Measurements from ENCODE around the gene CTXN1. TPM values are rescaled to one million over a fixed set of nuclear protein-coding genes. Genes with fewer than 3 reads are reported as not detected.

CTXN1 gene
- total RNA-seq, 4 donors from 2014 or later: 2.9 to 29.7 (median 4.8) TPM

GRCh38 chr19:7901337-7901736, 24.6 kb downstream of the CTXN1 start:
- H3K27me3 ChIP-seq: no peaks in the 10 kb centered on the region
- H3K4me3 ChIP-seq: no peak overlapping the region
- TF ChIP-seq CTCF (IDR thresholded peaks at IDR 0.05): no peak
- no peak for TF ChIP-seq EP300 (IDR thresholded peaks at IDR 0.05; ENCODE audit: low read depth)
- no peak for TF ChIP-seq POLR2AphosphoS5 (IDR thresholded peaks at IDR 0.05)
- TF ChIP-seq POLR2A (IDR thresholded peaks at IDR 0.05): no peak
- WGBS, 2 donors (ENCODE audit: low coverage in 1 of 2): 80 to 95% methylated on average over 2 to 7 of the region's 7 CpGs
- H3K27ac ChIP-seq: no peak overlapping the region
- H3K36me3 ChIP-seq: no peaks in the 10 kb centered on the region
- in situ Hi-C loops (cut with MboI; ENCODE audit: low pct_ligation_motif_present in 1 of 4, low pct_unique_long_range_greater_than_20kb in 1 of 4, low sequenced_read_pairs in 3 of 4): no loop called here
- intact Hi-C loops (cut with DNase I; ENCODE audit: low total_unique reads): no loop called here
- no peaks in the 10 kb centered on the region for H3K9me3 ChIP-seq
- no peak for DNase-seq
- H3K4me1 ChIP-seq: peaks cover 18 to 32% (median 26%) of the 10 kb centered on the region in 4 donors

GRCh38 chr19:7900931-7901330, 25.0 kb downstream of the CTXN1 start:
- TF ChIP-seq POLR2A (IDR thresholded peaks at IDR 0.05): no peak
- TF ChIP-seq EP300 (IDR thresholded peaks at IDR 0.05; ENCODE audit: low read depth): no peak
- TF ChIP-seq POLR2AphosphoS5 (IDR thresholded peaks at IDR 0.05): no peak
- TF ChIP-seq CTCF (IDR thresholded peaks at IDR 0.05): no peak
- H3K27ac ChIP-seq: no peak overlapping the region
- H3K9me3 ChIP-seq: no peaks in the 10 kb centered on the region
- H3K4me3 ChIP-seq: no peak overlapping the region
- in situ Hi-C loops (cut with MboI; ENCODE audit: low pct_ligation_motif_present in 1 of 4, low pct_unique_long_range_greater_than_20kb in 1 of 4, low sequenced_read_pairs in 3 of 4) (no loop called here), intact Hi-C loops (cut with DNase I; ENCODE audit: low total_unique reads) (no loop called here)
- H3K27me3 ChIP-seq: no peaks in the 10 kb centered on the region
- H3K4me1 ChIP-seq: peaks cover 18 to 28% (median 25%) of the 10 kb centered on the region in 4 donors
- no peaks in the 10 kb centered on the region for H3K36me3 ChIP-seq
- no peak for DNase-seq
- 61% methylated on average over 3 of the region's 3 CpGs; no CpG with 5 or more reads in 1 of the 2 donors for WGBS, 2 donors (ENCODE audit: low coverage in 1 of 2)

- intact Hi-C loops (cut with DNase I; ENCODE audit: low total_unique reads): no loop called here
- Histone ChIP-seq H3K27me3 (no peaks in the 10 kb centered on the region), H3K36me3 (no peaks in the 10 kb centered on the region), H3K27ac (no peak overlapping the region), H3K4me3 (no peak overlapping the region), H3K9me3 (no peaks in the 10 kb centered on the region), H3K4me1 (peaks cover 14 to 23% (median 20%) of the 10 kb centered on the region in 4 donors)
- TF ChIP-seq EP300 (IDR thresholded peaks at IDR 0.05; ENCODE audit: low read depth) (no peak), POLR2A (IDR thresholded peaks at IDR 0.05) (no peak), POLR2AphosphoS5 (IDR thresholded peaks at IDR 0.05) (no peak), CTCF (IDR thresholded peaks at IDR 0.05) (no peak)
- in situ Hi-C loops (cut with MboI; ENCODE audit: low pct_ligation_motif_present in 1 of 4, low pct_unique_long_range_greater_than_20kb in 1 of 4, low sequenced_read_pairs in 3 of 4): no loop called here
- DNase-seq: no peak
- WGBS, 2 donors (ENCODE audit: low coverage in 1 of 2): 84% methylated on average over 21 of the region's 21 CpGs; no CpG with 5 or more reads in 1 of the 2 donors
Observed at GRCh38 chr19:7900401-7900870, 25.5 kb downstream of the CTXN1 start.

GRCh38 chr19:7899751-7900378, 26.1 kb downstream of the CTXN1 start:
- 94% methylated on average over 21 of the region's 34 CpGs; no CpG with 5 or more reads in 1 of the 2 donors for WGBS, 2 donors (ENCODE audit: low coverage in 1 of 2)
- Histone ChIP-seq H3K27me3 (no peaks in the 10 kb centered on the region), H3K9me3 (no peaks in the 10 kb centered on the region), H3K36me3 (no peaks in the 10 kb centered on the region), H3K4me1 (peaks cover 8 to 17% (median 17%) of the 10 kb centered on the region in 4 donors), H3K27ac (no peak overlapping the region), H3K4me3 (no peak overlapping the region)
- TF ChIP-seq POLR2AphosphoS5 (IDR thresholded peaks at IDR 0.05) (no peak), CTCF (IDR thresholded peaks at IDR 0.05) (no peak), POLR2A (IDR thresholded peaks at IDR 0.05) (no peak), EP300 (IDR thresholded peaks at IDR 0.05; ENCODE audit: low read depth) (no peak)
- in situ Hi-C loops (cut with MboI; ENCODE audit: low pct_ligation_motif_present in 1 of 4, low pct_unique_long_range_greater_than_20kb in 1 of 4, low sequenced_read_pairs in 3 of 4): no loop called here
- DNase-seq: peak; percentile 6
- intact Hi-C loops (cut with DNase I; ENCODE audit: low total_unique reads): loop anchor here (5.0 kb wide), 1 partner anchor 1432 kb away; no protein-coding TSS in a partner anchor

All from transverse colon (tissue), 4 donors.